VCaP (cell line): ENCODE data around the gene CLEC3B.

Source experiments
- H3K27ac ChIP-seq: fragments of 450-650 bp; 2 replicates; pipeline ENCODE4 v1.5.1; 2017
- CTCF ChIP-seq: fragments of 450-650 bp; conservative IDR thresholded peaks from 2 replicates; pipeline ENCODE4 v1.5.1; 2017; ENCODE audit warnings: mild to moderate bottlenecking, moderate library complexity

Gene CLEC3B

GRCh38 chr3:45034612-45035252, 8.6 kb downstream of the CLEC3B start:
- no peak overlapping the region for H3K27ac ChIP-seq
- no peak for TF ChIP-seq CTCF

- no peak for TF ChIP-seq CTCF
- H3K27ac ChIP-seq: no peak overlapping the region
These were observed 9.6 kb downstream of the CLEC3B start for GRCh38 chr3:45035441-45036301.

GRCh38 chr3:45037720-45038455, 11.8 kb downstream of the CLEC3B start:
- H3K27ac ChIP-seq: peak overlapping the region; percentile 41; the same call in 1 of the 2 replicates
- peak; percentile 99 for TF ChIP-seq CTCF

GRCh38 chr3:45041666-45042065, 15.6 kb downstream of the CLEC3B start:
- H3K27ac ChIP-seq: no peak overlapping the region
- TF ChIP-seq CTCF: no peak

- no peak overlapping the region for H3K27ac ChIP-seq
- no peak for TF ChIP-seq CTCF
These were observed 16.1 kb downstream of the CLEC3B start for GRCh38 chr3:45042162-45042561.

GRCh38 chr3:45043728-45044299, 17.7 kb downstream of the CLEC3B start:
- H3K27ac ChIP-seq: no peak overlapping the region
- TF ChIP-seq CTCF: no peak

- TF ChIP-seq CTCF: no peak
- H3K27ac ChIP-seq: no peak overlapping the region
These were observed 22.1 kb downstream of the CLEC3B start for GRCh38 chr3:45048244-45048643.
